ENCODE measurements around the gene OSBPL5. TPM values are rescaled to one million over a fixed set of nuclear protein-coding genes. Genes with fewer than 3 reads are reported as not detected.
A peak's percentile ranks its signal among the peaks of the same experiment; 100 is the strongest.

Gene OSBPL5
- total RNA-seq, 4 donors from 2014 or later, result 39.9 to 94.0 (median 66.4) TPM

DNA sequence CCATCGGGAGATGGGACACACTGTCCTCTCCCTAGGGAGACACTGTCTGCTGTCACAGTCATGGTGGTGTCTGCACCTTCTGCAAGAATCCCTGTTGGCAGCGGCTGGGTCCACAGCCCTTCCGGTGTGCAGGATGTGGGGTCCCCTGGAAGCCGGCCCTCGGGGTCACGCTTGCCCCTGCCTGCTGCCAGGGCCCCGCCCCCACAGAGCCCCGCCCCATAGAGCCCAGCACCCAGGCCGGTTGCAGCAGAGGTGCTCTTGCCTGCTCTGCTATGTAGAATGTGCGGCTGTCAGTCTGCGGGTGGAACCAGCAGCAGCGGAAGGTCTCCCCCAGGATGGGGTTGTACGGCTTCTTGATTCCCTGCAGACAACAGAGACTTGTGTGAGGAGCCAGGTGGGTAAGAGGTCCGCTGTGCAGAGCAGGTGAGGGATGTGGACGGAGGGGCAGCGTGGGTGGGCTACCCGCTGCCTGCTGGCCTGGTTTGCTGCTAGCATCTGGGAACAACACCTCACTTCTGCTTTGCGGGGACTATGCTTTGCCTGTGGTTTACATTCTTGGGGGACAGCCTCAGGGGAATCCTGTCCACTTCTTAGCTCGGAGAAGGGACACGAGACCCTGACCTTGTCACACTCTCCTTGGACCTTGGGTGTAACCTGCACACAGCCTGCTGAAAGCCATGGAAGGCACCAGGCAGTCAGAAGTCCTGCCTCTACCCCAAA lies 63.0 kb downstream of the OSBPL5 start:
- WGBS, 2 donors (ENCODE audit: low coverage in 1 of 2), result no CpG with 5 or more reads among the region's 20 CpGs
- TF ChIP-seq POLR2A (IDR thresholded peaks at IDR 0.05), result no peak
- TF ChIP-seq POLR2AphosphoS5 (IDR thresholded peaks at IDR 0.05), result no peak
- TF ChIP-seq, protein P1, sequence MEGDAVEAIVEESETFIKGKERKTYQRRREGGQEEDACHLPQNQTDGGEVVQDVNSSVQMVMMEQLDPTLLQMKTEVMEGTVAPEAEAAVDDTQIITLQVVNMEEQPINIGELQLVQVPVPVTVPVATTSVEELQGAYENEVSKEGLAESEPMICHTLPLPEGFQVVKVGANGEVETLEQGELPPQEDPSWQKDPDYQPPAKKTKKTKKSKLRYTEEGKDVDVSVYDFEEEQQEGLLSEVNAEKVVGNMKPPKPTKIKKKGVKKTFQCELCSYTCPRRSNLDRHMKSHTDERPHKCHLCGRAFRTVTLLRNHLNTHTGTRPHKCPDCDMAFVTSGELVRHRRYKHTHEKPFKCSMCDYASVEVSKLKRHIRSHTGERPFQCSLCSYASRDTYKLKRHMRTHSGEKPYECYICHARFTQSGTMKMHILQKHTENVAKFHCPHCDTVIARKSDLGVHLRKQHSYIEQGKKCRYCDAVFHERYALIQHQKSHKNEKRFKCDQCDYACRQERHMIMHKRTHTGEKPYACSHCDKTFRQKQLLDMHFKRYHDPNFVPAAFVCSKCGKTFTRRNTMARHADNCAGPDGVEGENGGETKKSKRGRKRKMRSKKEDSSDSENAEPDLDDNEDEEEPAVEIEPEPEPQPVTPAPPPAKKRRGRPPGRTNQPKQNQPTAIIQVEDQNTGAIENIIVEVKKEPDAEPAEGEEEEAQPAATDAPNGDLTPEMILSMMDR (IDR thresholded peaks at IDR 0.05), result no peak
- no peak for TF ChIP-seq EP300 (IDR thresholded peaks at IDR 0.05)
- Histone ChIP-seq H3K36me3 (peaks cover 0 to 94% of the 10 kb centered on the region in 2 donors), H3K27me3 (no peaks in the 10 kb centered on the region), H3K4me1 (peaks cover 0 to 12% (median 0%) of the 10 kb centered on the region in 3 donors), H3K27ac (no peak overlapping the region), H3K4me3 (no peak overlapping the region), H3K9me3 (no peaks in the 10 kb centered on the region)
- ATAC-seq, result no peak

DNA sequence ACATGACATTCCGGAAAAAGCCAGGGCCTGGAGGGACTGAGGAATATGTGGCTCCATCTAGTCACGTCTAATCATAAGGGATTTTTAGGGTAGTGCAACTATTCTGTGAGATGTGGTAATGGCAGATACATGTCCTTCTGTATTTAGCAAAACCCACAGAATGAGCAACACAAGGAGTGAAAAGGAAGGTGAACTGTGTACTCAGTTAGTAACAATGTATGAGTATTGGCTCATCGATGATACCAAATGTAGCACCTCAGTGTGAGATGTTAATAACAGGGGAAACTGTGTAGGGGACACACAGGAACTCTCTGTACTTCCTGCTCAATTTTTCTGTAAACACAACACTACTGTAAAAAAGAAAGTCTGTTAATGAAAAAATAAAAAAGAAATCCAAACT lies 65.9 kb downstream of the OSBPL5 start:
- TF ChIP-seq POLR2A (IDR thresholded peaks at IDR 0.05), result no peak
- TF ChIP-seq POLR2AphosphoS5 (IDR thresholded peaks at IDR 0.05), result no peak
- Histone ChIP-seq H3K4me3 (no peak overlapping the region), H3K27ac (no peak overlapping the region), H3K9me3 (no peaks in the 10 kb centered on the region), H3K27me3 (no peaks in the 10 kb centered on the region), H3K4me1 (peaks cover 0 to 31% (median 0%) of the 10 kb centered on the region in 3 donors), H3K36me3 (peaks cover 0 to 89% of the 10 kb centered on the region in 2 donors)
- ATAC-seq, result no peak
- 75 to 89% methylated on average over 3 of the region's 3 CpGs for WGBS, 2 donors (ENCODE audit: low coverage in 1 of 2)

DNA sequence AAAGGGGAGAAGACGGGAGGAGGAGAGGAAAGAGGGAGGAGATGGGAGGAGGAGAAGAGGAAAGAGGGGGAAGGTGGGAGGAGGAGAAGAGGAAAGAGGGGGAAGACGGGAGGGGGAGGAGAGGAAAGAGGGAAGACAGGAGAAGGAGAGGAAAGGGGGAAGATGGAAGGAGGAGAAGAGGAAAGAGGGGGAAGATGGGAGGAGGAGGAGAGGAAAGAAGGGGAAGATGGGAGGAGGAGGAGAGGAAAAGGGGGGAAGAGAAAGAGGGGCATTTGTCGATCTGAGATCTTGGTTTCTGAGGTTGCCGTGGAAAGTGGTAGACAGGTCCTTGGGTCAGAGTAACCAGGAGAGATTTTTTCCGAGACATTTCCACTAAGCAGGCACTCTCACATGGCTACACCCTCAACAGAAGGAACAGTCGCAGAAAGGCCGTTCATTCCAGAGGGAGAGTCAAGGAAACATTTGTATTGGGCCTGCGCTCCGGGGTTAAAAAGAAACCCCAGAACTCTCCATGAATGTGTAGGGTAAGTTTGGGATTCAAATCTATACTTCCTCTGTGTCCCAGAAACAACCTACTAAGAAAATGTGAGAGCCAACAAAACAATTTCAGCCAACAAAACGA lies 68.1 kb downstream of the OSBPL5 start:
- Histone ChIP-seq H3K4me1 (peaks cover 0 to 46% (median 0%) of the 10 kb centered on the region in 3 donors), H3K27ac (no peak overlapping the region), H3K4me3 (no peak overlapping the region), H3K27me3 (no peaks in the 10 kb centered on the region), H3K9me3 (no peaks in the 10 kb centered on the region), H3K36me3 (peaks cover 0 to 92% of the 10 kb centered on the region in 2 donors)
- WGBS, 2 donors (ENCODE audit: low coverage in 1 of 2), result 75 to 88% methylated on average over 8 to 10 of the region's 10 CpGs
- ATAC-seq, result no peak
- no peak for TF ChIP-seq POLR2AphosphoS5 (IDR thresholded peaks at IDR 0.05)
- no peak for TF ChIP-seq POLR2A (IDR thresholded peaks at IDR 0.05)
- TF ChIP-seq, protein P1 (IDR thresholded peaks at IDR 0.05), result no peak
- TF ChIP-seq EP300 (IDR thresholded peaks at IDR 0.05), result no peak

DNA sequence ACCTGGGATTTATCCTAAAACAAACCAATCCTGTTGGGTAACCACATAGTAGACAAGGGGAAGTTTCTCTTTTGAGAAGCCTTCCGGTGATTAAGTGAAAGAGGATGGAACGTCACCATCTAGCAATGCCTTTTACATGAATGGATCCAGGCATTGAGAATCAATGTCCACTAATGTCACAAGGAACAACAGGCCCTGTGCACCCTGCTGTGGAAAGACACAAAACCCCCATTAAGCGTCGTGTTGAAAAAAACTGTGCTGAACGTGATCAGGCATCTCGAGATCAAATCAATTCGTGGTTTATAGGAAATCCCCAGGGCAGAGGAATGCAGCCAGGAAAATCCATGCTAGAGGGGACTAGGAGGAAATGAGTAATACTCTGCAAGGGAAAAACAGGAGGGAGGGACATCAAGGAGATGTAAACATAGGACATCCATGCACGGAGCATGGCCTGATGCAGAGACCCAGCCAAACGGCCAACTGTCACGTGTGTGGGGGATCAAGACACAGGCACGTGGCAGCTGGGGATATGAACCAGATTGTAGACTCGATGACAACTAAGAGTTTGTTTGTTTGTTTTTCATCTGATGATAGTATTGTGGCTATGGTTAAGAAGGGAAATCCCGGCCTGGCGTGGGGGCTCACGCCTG lies 69.3 kb downstream of the OSBPL5 start:
- Histone ChIP-seq H3K27me3 (no peaks in the 10 kb centered on the region), H3K9me3 (no peaks in the 10 kb centered on the region), H3K27ac (peak overlapping the region in 3 of 4 donors; percentile 19 to 69 (median 68)), H3K36me3 (peaks cover 0 to 89% of the 10 kb centered on the region in 2 donors), H3K4me1 (peaks cover 0 to 53% (median 0%) of the 10 kb centered on the region in 3 donors), H3K4me3 (no peak overlapping the region)
- peak; percentile 46 for ATAC-seq
- 33 to 39% methylated on average over 11 to 12 of the region's 15 CpGs for WGBS, 2 donors (ENCODE audit: low coverage in 1 of 2)
- TF ChIP-seq, protein P1 (IDR thresholded peaks at IDR 0.05), result no peak
- no peak for TF ChIP-seq POLR2A (IDR thresholded peaks at IDR 0.05)
- TF ChIP-seq POLR2AphosphoS5 (IDR thresholded peaks at IDR 0.05), result no peak
- TF ChIP-seq EP300 (IDR thresholded peaks at IDR 0.05), result no peak

DNA sequence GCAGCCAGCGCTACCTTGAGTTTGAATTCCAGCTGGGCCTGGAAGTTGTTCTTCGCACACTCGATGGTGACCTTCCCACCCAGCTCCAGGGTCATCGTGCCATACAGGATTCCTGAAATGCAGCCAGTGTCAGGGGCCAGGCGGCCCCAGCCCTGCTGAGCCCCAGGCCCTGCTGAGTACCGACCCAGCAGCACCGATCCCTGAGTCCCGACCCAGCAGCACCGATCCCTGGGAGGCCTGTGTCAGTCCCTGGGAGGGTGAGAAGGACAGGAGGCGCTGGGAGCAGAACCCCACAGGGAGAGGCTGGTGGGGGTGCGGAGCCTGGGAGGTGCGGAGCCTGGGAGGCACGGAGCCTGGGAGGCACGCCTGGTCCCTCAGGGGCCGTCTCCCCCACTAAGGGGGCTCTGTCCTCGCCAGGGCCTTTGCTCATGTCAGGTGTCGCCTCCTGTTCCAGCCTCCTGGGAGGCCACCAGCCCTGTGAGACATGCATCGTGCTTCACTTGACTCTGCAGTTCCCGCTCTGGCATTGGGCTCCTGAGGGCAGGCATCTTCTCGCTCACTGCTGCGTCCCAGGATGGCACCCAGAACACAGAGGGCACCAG lies 70.8 kb downstream of the OSBPL5 start:
- TF ChIP-seq, protein P1 (IDR thresholded peaks at IDR 0.05), result no peak
- no peak for TF ChIP-seq POLR2A (IDR thresholded peaks at IDR 0.05)
- TF ChIP-seq POLR2AphosphoS5 (IDR thresholded peaks at IDR 0.05), result no peak
- no peak for TF ChIP-seq EP300 (IDR thresholded peaks at IDR 0.05)
- Histone ChIP-seq H3K4me1 (peaks cover 0 to 45% (median 0%) of the 10 kb centered on the region in 3 donors), H3K27ac (peak overlapping the region in 1 of 4 donors; percentile 19), H3K4me3 (no peak overlapping the region), H3K36me3 (peaks cover 0 to 89% of the 10 kb centered on the region in 2 donors), H3K9me3 (no peaks in the 10 kb centered on the region), H3K27me3 (no peaks in the 10 kb centered on the region)
- WGBS, 2 donors (ENCODE audit: low coverage in 1 of 2), result 78 to 100% methylated on average over 4 to 5 of the region's 21 CpGs
- ATAC-seq, result no peak
